ENCODE data around the gene SCAMP4. TPM values are rescaled to one million over a fixed set of nuclear protein-coding genes. Genes with fewer than 3 reads are reported as not detected.
A peak's percentile ranks its signal among the peaks of the same experiment; 100 is the strongest.

Gene SCAMP4
- total RNA-seq, 2 experiments from 2014 or later = 21.3 to 49.9 TPM

DNA sequence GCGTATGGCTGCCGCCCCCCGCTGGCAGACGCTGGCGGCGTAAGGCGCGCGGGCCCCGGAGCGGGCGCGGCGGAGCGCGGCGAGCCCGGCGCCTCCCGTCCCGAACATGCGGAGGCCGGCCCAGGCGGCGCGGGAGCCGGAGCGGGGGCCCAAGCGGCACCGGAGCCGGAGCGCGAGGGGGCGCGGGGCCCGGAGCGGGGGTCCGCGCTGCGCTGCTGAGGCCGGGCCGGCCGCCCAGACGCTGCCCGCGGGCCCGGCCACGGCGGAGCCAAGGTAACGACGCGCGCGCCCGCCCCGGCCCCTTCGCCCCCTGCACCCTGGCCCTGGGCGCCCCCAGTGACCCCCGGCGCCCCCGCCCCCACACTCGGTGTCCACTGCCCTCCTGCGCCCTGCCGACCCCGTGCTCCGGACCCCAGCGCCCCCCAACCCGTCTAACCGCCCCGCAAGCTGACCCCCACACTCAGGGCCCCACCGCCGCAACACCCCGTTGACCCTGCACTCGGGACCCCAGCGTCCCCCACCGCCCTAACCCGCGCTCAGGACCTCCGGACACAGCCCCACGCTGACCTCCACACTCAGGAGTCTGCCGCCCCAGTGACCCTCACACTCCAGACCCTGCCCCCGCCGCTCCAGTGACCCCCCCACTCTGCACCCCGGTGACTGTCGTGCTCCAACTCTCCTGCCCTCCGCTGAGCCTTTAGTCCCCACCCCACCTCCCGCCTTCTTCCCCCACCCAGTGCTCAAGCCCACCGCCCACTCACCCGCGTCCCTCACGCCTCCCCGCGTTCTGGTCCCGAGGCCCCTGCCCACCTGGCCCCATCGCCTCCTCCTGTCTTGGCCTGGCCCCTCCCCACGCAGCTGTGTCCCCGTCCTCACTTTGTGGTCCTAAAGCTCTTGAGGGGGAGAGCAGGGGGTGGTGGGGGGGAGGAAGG lies 36.2 kb downstream of the SCAMP4 start, which contains the start of gene CSNK1G2:
Gene CSNK1G2, plus strand, starts transcription at position 27 of the 932 bp plus-strand sequence. CDS start 28,601 bp downstream, outside the sequence.
- H4K20me1 ChIP-seq (ENCODE audit: insufficient read depth, low read length) = no peaks in the 10 kb centered on the region; the same call in 1 of the 2 replicates
- intact Hi-C loops (cut with micrococcal nuclease; ENCODE audit: unreplicated experiment) = no loop called here
- TF ChIP-seq EZH2phosphoT487 (IDR thresholded peaks at IDR 0.05; ENCODE audit: borderline replicate concordance, low read depth, low read length) = no peak
- TF ChIP-seq, protein P1, sequence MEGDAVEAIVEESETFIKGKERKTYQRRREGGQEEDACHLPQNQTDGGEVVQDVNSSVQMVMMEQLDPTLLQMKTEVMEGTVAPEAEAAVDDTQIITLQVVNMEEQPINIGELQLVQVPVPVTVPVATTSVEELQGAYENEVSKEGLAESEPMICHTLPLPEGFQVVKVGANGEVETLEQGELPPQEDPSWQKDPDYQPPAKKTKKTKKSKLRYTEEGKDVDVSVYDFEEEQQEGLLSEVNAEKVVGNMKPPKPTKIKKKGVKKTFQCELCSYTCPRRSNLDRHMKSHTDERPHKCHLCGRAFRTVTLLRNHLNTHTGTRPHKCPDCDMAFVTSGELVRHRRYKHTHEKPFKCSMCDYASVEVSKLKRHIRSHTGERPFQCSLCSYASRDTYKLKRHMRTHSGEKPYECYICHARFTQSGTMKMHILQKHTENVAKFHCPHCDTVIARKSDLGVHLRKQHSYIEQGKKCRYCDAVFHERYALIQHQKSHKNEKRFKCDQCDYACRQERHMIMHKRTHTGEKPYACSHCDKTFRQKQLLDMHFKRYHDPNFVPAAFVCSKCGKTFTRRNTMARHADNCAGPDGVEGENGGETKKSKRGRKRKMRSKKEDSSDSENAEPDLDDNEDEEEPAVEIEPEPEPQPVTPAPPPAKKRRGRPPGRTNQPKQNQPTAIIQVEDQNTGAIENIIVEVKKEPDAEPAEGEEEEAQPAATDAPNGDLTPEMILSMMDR (conservative IDR thresholded peaks at IDR 0.05; ENCODE audit: low read length) = no peak
- H3K27ac ChIP-seq (ENCODE audit: low read depth, low read length, poor library complexity, severe bottlenecking) = peak within 1 kb of the TSS; percentile 79
- H3K9me2 ChIP-seq (ENCODE audit: insufficient read depth, low read length) = no peaks in the 10 kb centered on the region
- peak within 1 kb of the TSS; percentile 85 for H2AFZ ChIP-seq (ENCODE audit: low read length)
- H3K4me3 ChIP-seq (ENCODE audit: low read depth, low read length, poor library complexity, severe bottlenecking) = peak within 1 kb of the TSS; percentile 95
- ChIA-PET POLR2A (interaction anchor here (0.6 kb wide), 1 partner anchor 679 kb away, joined by 3 read pairs; no protein-coding TSS in a partner anchor), CTCF (ENCODE audit: unreplicated experiment) (interaction anchor here (0.6 kb wide), 2 partner anchors 146 to 1183 kb away, joined by 3 to 4 read pairs; no protein-coding TSS in a partner anchor)
- H3K79me2 ChIP-seq (ENCODE audit: insufficient read depth, low read depth, low read length) = peaks cover 48% of the 10 kb centered on the region
- H3K36me3 ChIP-seq (ENCODE audit: insufficient read depth, low read length) = no peaks in the 10 kb centered on the region
- no TSS peak for BruUV-seq (replicated peaks)
- peak within 1 kb of the TSS; percentile 99 for H3K4me2 ChIP-seq (ENCODE audit: low read length)
- DNase-seq (ENCODE audit: low spot score) = no peak
- no peaks in the 10 kb centered on the region for H3K9me3 ChIP-seq (ENCODE audit: low read length)
- H3K4me1 ChIP-seq (ENCODE audit: insufficient read depth, low read length, poor library complexity, severe bottlenecking) = peaks cover 28% of the 10 kb centered on the region

DNA sequence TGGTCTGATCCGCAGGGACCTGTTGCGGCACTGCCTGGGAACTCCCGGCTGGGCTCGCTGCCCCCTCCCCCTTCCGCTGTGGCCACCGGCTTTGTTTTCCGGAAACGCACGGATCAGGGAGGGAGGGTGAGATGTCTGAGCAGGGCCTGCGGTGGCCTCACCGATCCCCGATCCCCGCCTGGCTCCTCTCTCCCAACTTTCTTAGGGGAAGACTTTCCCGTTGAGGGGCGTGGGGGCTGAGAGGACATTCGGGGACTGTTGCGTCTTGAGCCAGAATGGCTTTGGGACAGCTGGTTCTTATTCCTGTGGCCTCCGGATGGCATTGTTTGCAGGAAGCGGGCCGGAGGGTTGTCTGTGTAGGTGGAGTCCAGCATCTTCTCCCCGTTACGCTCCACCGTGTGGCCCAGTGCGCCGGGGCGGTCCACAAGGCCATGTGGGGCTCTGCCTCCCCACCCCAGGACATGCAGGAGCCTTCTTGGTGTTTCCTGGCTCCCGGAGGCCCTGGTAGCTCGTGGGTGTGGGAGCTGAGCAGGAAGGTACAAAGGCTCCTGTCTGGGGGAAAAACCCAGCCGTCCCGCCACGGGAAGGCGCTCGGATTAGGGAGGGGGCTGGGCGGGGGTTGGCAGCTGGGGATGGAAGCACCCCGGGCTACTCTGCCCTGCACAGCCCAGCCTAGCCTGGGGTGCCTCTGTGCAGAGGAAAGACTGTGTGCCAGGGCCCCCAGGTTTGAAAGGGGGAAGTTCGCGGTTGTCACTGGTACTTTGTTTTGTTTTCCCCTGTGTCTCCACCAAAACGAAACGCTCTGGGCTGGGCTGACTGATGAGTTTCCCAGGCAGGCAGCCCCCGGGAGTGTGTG lies 37.1 kb downstream of the SCAMP4 start:
- BruUV-seq (replicated peaks) = no TSS peak
- Histone ChIP-seq H3K4me3 (ENCODE audit: low read depth, low read length, poor library complexity, severe bottlenecking) (peak overlapping the region; percentile 95), H2AFZ (ENCODE audit: low read length) (no peak overlapping the region), H3K4me2 (ENCODE audit: low read length) (peak overlapping the region; percentile 89), H3K9me2 (ENCODE audit: insufficient read depth, low read length) (no peaks in the 10 kb centered on the region), H3K36me3 (ENCODE audit: insufficient read depth, low read length) (peaks cover 5% of the 10 kb centered on the region; the same call in 1 of the 2 replicates), H3K9me3 (ENCODE audit: low read length) (no peaks in the 10 kb centered on the region), H3K79me2 (ENCODE audit: insufficient read depth, low read depth, low read length) (peaks cover 55% of the 10 kb centered on the region), H4K20me1 (ENCODE audit: insufficient read depth, low read length) (no peaks in the 10 kb centered on the region; the same call in 1 of the 2 replicates), H3K4me1 (ENCODE audit: insufficient read depth, low read length, poor library complexity, severe bottlenecking) (peaks cover 28% of the 10 kb centered on the region), H3K27ac (ENCODE audit: low read depth, low read length, poor library complexity, severe bottlenecking) (peak overlapping the region; percentile 79)
- POLR2A ChIA-PET = interaction anchor here (0.6 kb wide), 1 partner anchor 680 kb away, joined by 3 read pairs; no protein-coding TSS in a partner anchor
- TF ChIP-seq, protein P1 (conservative IDR thresholded peaks at IDR 0.05; ENCODE audit: low read length) = 0 out of 2 replicates have a peak, but pooled peaks have one; percentile 24
- TF ChIP-seq EZH2phosphoT487 (IDR thresholded peaks at IDR 0.05; ENCODE audit: borderline replicate concordance, low read depth, low read length) = no peak
- CTCF ChIA-PET (ENCODE audit: unreplicated experiment) = interaction anchor here (0.6 kb wide), 2 partner anchors 145 to 1184 kb away, joined by 3 to 4 read pairs; no protein-coding TSS in a partner anchor
- intact Hi-C loops (cut with micrococcal nuclease; ENCODE audit: unreplicated experiment) = no loop called here
- peak; percentile 65 for DNase-seq (ENCODE audit: low spot score)

Measured in OCI-LY7 (cell line).